ENCODE data around the gene CYFIP2. TPM values are rescaled to one million over a fixed set of nuclear protein-coding genes. Genes with fewer than 3 reads are reported as not detected.

CYFIP2 gene
- total RNA-seq, 1 experiment from 2014 or later, result 45.1 TPM

DNA sequence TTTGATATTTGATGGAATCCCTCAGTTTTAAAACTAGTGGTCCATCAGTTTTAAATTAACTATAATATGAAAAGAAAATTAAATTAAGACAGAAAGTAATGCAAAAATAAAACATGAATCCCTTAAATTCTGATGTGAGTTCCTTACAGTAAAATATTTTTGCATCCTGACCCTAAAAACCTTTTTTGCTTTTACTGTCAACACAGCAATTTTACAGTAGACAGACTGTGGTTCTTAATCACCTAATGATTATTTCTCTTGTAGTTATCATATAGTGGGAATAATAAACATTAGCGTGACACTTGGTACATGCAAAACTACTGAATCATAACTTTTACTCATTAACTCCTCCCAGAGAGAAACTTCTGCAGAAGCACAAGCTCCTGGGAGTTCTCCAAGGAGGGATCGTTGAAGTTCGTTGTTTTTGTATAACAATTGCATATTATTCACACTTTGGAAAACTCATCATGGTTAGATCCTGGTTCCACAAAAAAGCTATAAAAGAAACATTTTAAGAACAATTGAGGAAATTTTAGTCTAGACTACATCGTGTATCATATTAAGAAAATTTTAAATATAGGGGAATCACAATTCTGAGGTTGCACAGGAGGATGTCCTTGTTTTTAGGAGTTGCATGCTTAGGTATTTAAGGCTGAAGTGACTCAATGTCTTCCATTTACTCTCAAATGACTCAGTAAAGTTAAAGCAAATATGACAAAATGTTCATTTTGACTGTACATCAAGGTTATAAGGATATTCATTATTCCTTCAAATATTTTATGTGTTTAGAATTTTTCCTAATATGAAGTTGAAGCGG, 105.9 kb downstream of the CYFIP2 start:
- CTCF ChIA-PET, result interaction anchor here (1.1 kb wide), 1 partner anchor 100 kb away, joined by 5 read pairs; no protein-coding TSS in a partner anchor
- no peak overlapping the region for H3K9ac ChIP-seq (ENCODE audit: low read length)
- ATAC-seq, result no peak
- no peak overlapping the region for H3K27ac ChIP-seq (ENCODE audit: low read depth, low read length)
- no peaks in the 10 kb centered on the region for H3K9me2 ChIP-seq (ENCODE audit: insufficient read depth)
- RAD21 ChIA-PET (ENCODE audit: low non-redundant PET in 1 of 2, low total read pairs in 2 of 2, uncharacterized antibody in 2 of 2, unreplicated experiment in 2 of 2), result no interaction called here
- H2AFZ ChIP-seq (ENCODE audit: low read depth, low read length, poor library complexity, severe bottlenecking), result no peak overlapping the region
- no peak overlapping the region for H3K4me2 ChIP-seq (ENCODE audit: low read length)
- no peak for TF ChIP-seq EGR1 (IDR thresholded peaks at IDR 0.05; ENCODE audit: low read depth)
- H3K36me3 ChIP-seq (ENCODE audit: control insufficient read depth in 1 of 2, insufficient read depth in 2 of 2, low read length in 2 of 2), result no peaks in the 10 kb centered on the region
- BruUV-seq (replicated peaks), result no TSS peak
- POLR2A ChIA-PET, result no interaction called here
- no peak overlapping the region for H3K4me3 ChIP-seq (replicated peaks in 1 of 2; ENCODE audit: low read depth in 1 of 2, low read length in 2 of 2)
- no peaks in the 10 kb centered on the region for H4K20me1 ChIP-seq (ENCODE audit: insufficient read depth)
- H3K27me3 ChIP-seq (ENCODE audit: insufficient read depth, low read length), result no peaks in the 10 kb centered on the region
- no peak for DNase-seq (ENCODE audit: low read depth, low spot score)
- H3K79me2 ChIP-seq (ENCODE audit: insufficient read depth, low read length), result no peaks in the 10 kb centered on the region
- H3K4me1 ChIP-seq (ENCODE audit: control insufficient read depth in 1 of 2, insufficient read depth in 2 of 2, low read length in 2 of 2), result no peaks in the 10 kb centered on the region
- H3K9me3 ChIP-seq (ENCODE audit: control insufficient read depth in 1 of 2, insufficient read depth in 1 of 2, low read depth in 1 of 2, low read length in 2 of 2), result no peaks in the 10 kb centered on the region
- intact Hi-C loops (cut with micrococcal nuclease), result no loop called here

- no peak overlapping the region for H2AFZ ChIP-seq (ENCODE audit: low read depth, low read length, poor library complexity, severe bottlenecking)
- ATAC-seq (no peak), DNase-seq (ENCODE audit: low read depth, low spot score) (no peak)
- no peak overlapping the region for H3K4me2 ChIP-seq (ENCODE audit: low read length)
- H3K27me3 ChIP-seq (ENCODE audit: insufficient read depth, low read length), result no peaks in the 10 kb centered on the region
- CTCF ChIA-PET, result no interaction called here
- no peaks in the 10 kb centered on the region for H3K9me2 ChIP-seq (ENCODE audit: insufficient read depth)
- H3K4me3 ChIP-seq (replicated peaks in 1 of 2; ENCODE audit: low read depth in 1 of 2, low read length in 2 of 2), result no peak overlapping the region
- H4K20me1 ChIP-seq (ENCODE audit: insufficient read depth), result no peaks in the 10 kb centered on the region
- POLR2A ChIA-PET, result no interaction called here
- H3K4me1 ChIP-seq (ENCODE audit: control insufficient read depth in 1 of 2, insufficient read depth in 2 of 2, low read length in 2 of 2), result no peaks in the 10 kb centered on the region
- RAD21 ChIA-PET (ENCODE audit: low non-redundant PET in 1 of 2, low total read pairs in 2 of 2, uncharacterized antibody in 2 of 2, unreplicated experiment in 2 of 2), result no interaction called here
- no TSS peak for BruUV-seq (replicated peaks)
- no peak overlapping the region for H3K27ac ChIP-seq (ENCODE audit: low read depth, low read length)
- no peaks in the 10 kb centered on the region for H3K36me3 ChIP-seq (ENCODE audit: control insufficient read depth in 1 of 2, insufficient read depth in 2 of 2, low read length in 2 of 2)
- H3K9me3 ChIP-seq (ENCODE audit: control insufficient read depth in 1 of 2, insufficient read depth in 1 of 2, low read depth in 1 of 2, low read length in 2 of 2), result no peaks in the 10 kb centered on the region
- no peak overlapping the region for H3K9ac ChIP-seq (ENCODE audit: low read length)
- intact Hi-C loops (cut with micrococcal nuclease), result no loop called here
- H3K79me2 ChIP-seq (ENCODE audit: insufficient read depth, low read length), result no peaks in the 10 kb centered on the region
- no peak for TF ChIP-seq ELF1 (IDR thresholded peaks at IDR 0.05; ENCODE audit: borderline replicate concordance, low read depth)
- no peak for TF ChIP-seq JUND (IDR thresholded peaks at IDR 0.05)
- TF ChIP-seq, protein P1, sequence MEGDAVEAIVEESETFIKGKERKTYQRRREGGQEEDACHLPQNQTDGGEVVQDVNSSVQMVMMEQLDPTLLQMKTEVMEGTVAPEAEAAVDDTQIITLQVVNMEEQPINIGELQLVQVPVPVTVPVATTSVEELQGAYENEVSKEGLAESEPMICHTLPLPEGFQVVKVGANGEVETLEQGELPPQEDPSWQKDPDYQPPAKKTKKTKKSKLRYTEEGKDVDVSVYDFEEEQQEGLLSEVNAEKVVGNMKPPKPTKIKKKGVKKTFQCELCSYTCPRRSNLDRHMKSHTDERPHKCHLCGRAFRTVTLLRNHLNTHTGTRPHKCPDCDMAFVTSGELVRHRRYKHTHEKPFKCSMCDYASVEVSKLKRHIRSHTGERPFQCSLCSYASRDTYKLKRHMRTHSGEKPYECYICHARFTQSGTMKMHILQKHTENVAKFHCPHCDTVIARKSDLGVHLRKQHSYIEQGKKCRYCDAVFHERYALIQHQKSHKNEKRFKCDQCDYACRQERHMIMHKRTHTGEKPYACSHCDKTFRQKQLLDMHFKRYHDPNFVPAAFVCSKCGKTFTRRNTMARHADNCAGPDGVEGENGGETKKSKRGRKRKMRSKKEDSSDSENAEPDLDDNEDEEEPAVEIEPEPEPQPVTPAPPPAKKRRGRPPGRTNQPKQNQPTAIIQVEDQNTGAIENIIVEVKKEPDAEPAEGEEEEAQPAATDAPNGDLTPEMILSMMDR (IDR thresholded peaks at IDR 0.05 in 2 of 3, conservative IDR thresholded peaks at IDR 0.05 in 1 of 3; ENCODE audit: borderline replicate concordance in 1 of 3, insufficient read depth in 1 of 3, low read depth in 2 of 3, low read length in 2 of 3), result no peak
- TF ChIP-seq TCF7L2 (IDR thresholded peaks at IDR 0.05; ENCODE audit: borderline replicate concordance, extremely low read depth, insufficient read depth, insufficient read length), result no peak
- TF ChIP-seq, protein P2, sequence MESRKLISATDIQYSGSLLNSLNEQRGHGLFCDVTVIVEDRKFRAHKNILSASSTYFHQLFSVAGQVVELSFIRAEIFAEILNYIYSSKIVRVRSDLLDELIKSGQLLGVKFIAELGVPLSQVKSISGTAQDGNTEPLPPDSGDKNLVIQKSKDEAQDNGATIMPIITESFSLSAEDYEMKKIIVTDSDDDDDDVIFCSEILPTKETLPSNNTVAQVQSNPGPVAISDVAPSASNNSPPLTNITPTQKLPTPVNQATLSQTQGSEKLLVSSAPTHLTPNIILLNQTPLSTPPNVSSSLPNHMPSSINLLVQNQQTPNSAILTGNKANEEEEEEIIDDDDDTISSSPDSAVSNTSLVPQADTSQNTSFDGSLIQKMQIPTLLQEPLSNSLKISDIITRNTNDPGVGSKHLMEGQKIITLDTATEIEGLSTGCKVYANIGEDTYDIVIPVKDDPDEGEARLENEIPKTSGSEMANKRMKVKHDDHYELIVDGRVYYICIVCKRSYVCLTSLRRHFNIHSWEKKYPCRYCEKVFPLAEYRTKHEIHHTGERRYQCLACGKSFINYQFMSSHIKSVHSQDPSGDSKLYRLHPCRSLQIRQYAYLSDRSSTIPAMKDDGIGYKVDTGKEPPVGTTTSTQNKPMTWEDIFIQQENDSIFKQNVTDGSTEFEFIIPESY (IDR thresholded peaks at IDR 0.05; ENCODE audit: extremely low read depth, insufficient replicate concordance, low read length), result no peak
- TF ChIP-seq POLR2AphosphoS5 (IDR thresholded peaks at IDR 0.05; ENCODE audit: low read depth, low read length), result no peak
- no peak for TF ChIP-seq SP1 (IDR thresholded peaks at IDR 0.05; ENCODE audit: low read depth)
- TF ChIP-seq FOSL1 (IDR thresholded peaks at IDR 0.05; ENCODE audit: low read depth), result no peak
- TF ChIP-seq, protein P3, sequence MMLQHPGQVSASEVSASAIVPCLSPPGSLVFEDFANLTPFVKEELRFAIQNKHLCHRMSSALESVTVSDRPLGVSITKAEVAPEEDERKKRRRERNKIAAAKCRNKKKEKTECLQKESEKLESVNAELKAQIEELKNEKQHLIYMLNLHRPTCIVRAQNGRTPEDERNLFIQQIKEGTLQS (IDR thresholded peaks at IDR 0.05), result no peak
- TF ChIP-seq EZH2 (IDR thresholded peaks at IDR 0.05), result no peak
- TF ChIP-seq EZH2phosphoT487 (IDR thresholded peaks at IDR 0.05; ENCODE audit: borderline replicate concordance), result no peak
Observed at GRCh38 chr5:157372472-157372822, 106.5 kb downstream of the CYFIP2 start.

Measured in HCT116 (cell line).